Keratinocyte (primary cell): ENCODE measurements around the gene LRRC7.

Experiments
- EZH2 ChIP-seq: IDR thresholded peaks from one replicate; pipeline ENCODE4 v1.6.1; 2012; ENCODE audit warnings: inconsistent platforms, mild to moderate bottlenecking, low read length, moderate library complexity
- TF ChIP-seq, protein P1 (sequence below), 3 experiments: IDR thresholded peaks in 1 of 3; conservative IDR thresholded peaks in 1 of 3; optimal IDR thresholded peaks in 1 of 3; 2 replicates in 2 of 3; 3 replicates in 1 of 3; pipeline versions ENCODE3 to v1.5.1; 2011; ENCODE audit warnings: low read length in 3 of 3, mild to moderate bottlenecking in 3 of 3, moderate library complexity in 2 of 3, control low read depth in 1 of 3, inconsistent platforms in 1 of 3; ENCODE audit not compliant: insufficient read depth in 2 of 3; ENCODE audit errors: extremely low read depth in 1 of 3

DNA sequence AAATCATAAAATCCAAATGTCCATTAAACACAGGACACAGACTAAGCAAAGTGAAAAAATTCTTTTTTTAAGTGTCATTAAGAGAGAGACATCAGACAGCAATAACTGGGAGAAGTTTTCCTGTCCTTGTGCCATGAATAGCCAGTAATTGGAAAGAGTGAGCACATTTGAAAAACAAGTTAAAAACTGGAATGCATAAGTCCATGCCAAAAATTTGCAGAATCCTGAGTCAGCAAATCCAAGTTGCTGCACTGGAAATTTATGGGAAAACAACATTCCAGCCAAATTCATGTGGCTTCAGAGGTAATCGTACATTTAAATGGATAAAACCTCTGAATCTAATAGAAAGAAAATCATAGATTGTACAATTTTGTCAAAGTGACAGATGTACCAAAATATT lies 346.3 kb downstream of the LRRC7 start:
- TF ChIP-seq, protein P1, sequence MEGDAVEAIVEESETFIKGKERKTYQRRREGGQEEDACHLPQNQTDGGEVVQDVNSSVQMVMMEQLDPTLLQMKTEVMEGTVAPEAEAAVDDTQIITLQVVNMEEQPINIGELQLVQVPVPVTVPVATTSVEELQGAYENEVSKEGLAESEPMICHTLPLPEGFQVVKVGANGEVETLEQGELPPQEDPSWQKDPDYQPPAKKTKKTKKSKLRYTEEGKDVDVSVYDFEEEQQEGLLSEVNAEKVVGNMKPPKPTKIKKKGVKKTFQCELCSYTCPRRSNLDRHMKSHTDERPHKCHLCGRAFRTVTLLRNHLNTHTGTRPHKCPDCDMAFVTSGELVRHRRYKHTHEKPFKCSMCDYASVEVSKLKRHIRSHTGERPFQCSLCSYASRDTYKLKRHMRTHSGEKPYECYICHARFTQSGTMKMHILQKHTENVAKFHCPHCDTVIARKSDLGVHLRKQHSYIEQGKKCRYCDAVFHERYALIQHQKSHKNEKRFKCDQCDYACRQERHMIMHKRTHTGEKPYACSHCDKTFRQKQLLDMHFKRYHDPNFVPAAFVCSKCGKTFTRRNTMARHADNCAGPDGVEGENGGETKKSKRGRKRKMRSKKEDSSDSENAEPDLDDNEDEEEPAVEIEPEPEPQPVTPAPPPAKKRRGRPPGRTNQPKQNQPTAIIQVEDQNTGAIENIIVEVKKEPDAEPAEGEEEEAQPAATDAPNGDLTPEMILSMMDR (optimal IDR thresholded peaks at IDR 0.05 in 1 of 3, IDR thresholded peaks at IDR 0.05 in 1 of 3, conservative IDR thresholded peaks at IDR 0.05 in 1 of 3; ENCODE audit: extremely low read depth in 1 of 3, insufficient read depth in 2 of 3, low read length in 3 of 3), result no peak
- TF ChIP-seq EZH2, result no peak
